Measurements from ENCODE around the gene MRPL1.
A peak's percentile ranks its signal among the peaks of the same experiment; 100 is the strongest.
"Not testable (repeated sequence)": the region's sequence is repeated elsewhere in the genome, so short reads cannot be mapped to it uniquely, and the experiment has no call there.

The MRPL1 gene

DNA sequence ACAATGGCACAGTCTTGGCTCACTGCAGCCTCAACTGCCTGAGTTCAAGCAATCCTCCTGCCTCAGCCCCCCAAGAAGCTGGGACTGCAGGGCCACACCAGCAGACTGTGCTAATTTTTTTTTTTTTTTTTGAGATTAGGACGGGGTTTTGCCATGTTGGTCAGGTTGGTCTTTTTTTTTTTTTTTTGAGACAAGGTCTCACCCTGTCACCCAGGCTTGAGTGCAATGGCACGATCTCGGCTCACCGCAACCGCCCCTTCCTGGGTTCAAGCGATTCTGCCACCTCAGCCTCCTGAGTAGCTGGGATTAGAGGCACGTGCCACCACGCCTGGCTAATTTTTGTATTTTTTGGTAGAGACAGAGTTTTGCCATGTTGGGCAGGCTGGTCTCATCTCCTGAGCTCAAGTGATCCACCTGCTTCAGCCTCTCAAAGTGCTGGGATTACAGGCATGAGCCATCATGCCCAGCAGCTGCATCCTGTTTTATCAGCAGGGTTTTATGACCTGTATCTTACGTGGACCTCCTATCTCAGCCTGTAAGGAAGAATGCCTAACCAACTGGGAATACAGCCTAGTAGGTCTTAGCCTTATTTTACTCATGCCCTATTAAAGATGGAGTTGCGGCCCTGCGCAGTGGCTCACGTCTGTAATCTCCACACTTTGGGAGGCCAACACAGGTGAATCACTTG, 13.2 kb upstream of the MRPL1 start:
- DNase-seq = no peak

DNA sequence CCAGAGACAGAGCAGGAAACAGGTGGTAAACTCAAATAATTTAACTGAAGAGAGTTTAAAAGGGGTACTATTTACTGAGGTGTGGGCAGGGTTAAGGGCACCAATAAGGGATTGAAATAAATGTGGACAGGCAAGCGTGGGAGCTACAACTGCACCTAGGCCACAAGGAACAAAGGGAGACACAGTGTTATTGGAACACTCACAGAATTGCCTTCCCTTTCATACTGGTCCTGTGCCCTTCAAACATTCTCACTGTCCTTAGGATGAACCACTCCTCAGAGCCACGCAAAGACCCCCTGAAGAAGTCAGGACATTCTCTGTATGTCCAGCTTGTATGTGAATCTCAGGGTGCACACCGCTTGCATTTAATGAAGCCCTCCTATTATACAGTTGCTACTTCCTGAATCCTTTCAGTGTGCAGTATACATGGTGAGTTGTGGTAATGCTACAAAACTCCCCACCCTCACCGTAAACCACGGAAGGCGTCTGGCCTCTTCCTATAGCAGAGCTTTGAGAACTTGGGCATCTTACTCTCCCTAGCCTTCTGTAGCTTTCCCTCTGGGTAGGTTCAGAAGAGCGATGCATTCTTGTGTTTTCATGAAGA, 9.6 kb upstream of the MRPL1 start:
- no peak for DNase-seq

DNA sequence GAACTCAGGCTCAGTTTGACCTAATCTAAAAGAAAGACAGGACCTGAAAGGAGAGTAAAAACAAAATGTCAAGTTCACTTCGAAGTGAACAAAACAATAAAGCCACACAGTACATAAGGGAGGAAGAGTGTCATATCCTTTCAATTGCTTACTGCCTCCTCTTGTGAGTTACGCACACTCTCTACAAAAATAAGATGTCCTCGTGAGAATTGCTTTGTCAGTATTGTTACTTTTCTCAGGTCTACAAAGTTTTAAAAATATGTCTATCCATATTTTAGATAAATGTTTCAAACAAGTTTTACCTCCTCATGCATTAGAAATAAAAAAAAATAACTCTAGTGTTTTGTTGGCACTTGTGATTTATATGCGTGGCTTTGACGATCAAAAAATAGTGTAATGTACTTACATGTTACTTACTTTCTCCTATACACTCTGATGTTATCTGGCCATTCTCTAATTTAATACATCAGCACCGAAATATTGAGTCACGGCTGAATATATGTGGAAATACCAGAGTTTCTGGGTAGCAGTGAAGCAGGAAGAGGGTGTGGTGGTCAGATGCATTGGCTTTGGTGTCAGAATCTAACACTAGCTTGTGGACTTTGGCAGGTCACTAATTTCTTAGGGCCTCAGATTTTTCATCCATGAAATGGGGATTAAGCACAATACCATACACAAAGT, 8.1 kb upstream of the MRPL1 start:
- no peak for DNase-seq

DNA sequence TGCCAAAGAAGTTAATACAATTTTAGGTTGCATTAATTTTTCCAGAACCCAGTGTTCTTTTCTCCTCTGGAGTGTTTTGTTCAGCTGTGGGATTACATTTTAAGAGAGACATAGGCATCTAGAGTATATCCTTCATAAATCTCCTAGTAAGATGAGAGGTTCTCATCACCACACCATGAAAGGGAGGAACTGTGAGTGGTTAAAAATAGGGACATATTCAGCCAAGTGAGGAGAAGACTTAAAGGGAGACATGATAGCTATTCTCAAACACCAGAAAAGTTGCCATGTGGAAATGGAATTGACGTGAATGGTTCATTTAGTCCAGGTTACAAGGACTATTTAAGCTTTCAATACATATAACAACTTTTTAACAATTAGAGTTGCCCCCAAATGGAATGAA, 6.5 kb upstream of the MRPL1 start:
- no peak for DNase-seq

DNA sequence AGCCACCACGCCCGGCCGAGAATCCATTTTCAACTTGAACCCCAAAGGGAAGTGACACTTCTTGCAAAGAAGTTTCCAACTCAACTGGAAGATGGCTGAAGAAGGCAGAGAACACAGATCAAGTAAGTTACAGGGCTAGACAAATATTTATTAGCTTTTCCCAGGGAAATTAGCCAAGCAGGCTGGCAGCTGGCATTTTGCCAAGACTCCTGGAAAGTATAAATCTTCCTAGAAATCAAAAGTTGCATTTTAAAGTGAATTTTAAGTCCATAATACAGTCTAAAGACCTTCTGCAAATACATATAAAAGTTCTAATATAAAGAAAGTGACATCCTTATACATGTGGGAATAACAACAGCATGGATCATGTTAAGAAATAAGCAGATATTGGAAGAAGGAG, 3.4 kb upstream of the MRPL1 start:
- DNase-seq = peak in 2 of 51 donors; percentile 1 to 2

DNA sequence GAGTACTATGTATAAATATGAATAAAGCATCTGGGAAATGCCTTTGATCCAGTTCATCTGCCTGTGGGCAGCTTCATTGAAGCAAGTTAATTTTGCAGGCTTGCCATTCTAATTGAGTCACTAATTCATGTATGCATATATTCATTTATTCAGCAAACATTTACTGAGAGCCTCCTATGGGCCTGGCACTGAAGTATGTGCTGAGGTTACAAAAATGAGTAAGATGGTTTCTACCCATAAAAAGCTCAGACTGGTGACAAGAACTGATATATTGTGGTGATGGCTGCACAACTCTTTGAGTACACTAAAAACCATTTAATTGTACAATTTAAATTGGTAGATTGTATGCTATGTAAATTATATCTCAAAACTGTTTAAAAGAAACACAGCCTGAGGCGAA, 1.1 kb upstream of the MRPL1 start:
- DNase-seq = peak in 1 of 51 donors; percentile 16

DNA sequence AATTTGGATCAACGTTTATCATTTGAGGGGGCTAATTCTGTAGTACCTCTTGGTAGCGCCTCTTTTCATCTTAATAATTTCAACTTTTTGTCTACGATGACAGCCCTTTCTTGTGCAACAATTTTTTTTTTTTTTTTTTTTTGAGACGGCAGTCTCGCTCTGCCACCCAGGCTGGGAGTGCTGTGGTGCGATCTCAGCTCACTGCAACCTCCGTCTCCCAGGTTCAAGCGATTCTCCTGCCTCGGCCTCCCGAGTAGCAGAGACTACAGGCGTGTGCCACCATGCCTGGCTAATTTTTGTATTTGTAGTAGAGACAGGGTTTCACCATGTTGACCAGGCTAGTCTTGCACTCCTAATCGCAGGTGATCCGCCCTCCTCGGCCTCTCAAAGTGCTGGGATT, 711 bp downstream of the MRPL1 start:
- DNase-seq = not testable (repeated sequence)

DNA sequence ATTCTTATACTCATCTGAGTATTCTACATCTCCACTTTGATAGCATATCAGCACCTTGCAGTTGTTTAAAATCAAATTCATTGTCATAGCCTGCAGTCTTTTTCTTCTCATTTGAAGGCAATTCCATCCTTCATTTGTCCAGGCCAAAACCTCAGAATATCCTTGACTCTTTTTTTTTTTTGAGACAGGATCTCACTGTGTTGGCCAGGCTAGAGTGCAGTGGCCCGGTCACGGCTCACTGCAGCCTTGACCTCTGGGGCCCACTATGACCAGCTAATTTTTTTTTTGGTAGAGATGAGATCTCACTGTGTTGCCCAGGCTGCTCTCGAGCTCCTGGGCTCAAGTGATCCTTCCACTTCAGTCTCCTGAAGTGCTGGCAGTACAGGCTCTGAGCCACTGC, 2.6 kb downstream of the MRPL1 start:
- no peak for DNase-seq

DNA sequence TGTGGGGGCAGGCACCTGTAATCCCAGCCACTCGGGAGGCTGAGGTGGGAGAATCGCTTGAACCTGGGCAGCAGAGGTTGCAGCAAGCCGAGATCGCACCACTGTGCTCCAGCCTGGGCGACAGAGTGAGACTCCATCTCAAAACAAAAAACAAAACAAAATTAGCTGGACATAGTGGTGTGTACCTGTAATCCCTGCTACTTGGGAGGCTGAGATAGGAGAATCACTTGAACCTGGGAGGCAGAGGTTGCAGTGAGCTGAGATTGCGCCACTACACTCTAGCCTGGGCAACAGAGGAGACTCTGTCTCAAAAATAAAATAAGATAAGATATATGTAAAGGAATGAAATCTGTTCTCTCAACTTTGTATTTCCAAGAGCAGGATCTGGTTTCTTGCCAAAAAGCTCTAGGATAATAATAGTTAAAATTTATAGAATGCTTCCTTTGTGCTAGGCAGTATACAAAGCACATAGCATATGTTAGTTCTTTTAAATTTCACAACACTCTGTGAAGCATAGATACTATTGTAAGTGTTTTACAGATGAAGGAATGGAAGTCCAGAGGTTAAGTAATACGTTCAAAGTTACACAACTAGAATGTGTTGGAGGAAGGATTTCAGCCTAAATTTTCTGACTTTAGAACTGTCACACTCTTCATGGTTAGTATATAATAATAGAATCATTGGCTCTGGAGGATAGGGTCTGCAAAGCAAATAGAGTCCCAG, 10.3 kb downstream of the MRPL1 start:
- DNase-seq = no peak

GRCh38 chr4:77877167-77877566, 14.5 kb downstream of the MRPL1 start:
- DNase-seq = no peak

DNA sequence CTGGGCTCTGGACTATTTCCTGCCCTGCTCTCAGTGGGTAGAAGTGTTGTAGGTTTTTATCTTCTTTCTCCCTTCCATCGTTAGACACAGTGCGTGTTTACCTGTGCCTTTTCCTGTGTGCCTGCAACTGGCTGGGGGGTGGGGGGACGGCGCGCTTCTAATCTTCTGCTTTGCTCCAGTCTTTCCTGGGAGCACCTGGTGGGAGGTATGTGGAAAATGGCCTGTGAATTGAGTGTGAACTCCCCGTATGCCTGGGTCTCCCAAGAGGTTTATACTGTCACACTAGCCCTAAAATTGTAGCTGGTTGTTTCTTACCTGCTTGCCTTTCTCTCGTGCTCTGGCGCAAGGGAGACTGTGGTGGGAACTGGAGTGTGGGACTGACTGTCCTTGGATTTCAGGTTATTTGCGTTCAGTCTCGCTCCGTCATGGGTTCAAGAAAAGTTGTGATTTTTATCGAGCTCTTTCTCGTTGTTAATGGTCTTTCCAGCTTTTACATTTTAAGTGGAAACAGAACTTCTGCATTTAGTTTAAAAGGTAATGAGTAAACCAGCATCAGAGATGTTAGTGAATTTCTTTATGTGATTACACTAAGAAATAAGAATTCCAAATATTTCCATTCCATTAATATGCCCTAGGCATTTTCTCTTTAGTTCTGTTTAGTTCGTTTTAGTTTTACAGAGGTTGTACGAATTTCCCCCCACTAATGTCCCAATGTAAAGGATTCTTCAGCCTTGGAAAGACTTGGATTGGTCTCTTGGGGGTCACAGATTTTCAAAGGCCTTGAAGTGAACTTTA, 15.3 kb downstream of the MRPL1 start:
- no peak for DNase-seq

- no peak for DNase-seq
These were observed 18.2 kb downstream of the MRPL1 start for GRCh38 chr4:77880784-77881183.

DNA sequence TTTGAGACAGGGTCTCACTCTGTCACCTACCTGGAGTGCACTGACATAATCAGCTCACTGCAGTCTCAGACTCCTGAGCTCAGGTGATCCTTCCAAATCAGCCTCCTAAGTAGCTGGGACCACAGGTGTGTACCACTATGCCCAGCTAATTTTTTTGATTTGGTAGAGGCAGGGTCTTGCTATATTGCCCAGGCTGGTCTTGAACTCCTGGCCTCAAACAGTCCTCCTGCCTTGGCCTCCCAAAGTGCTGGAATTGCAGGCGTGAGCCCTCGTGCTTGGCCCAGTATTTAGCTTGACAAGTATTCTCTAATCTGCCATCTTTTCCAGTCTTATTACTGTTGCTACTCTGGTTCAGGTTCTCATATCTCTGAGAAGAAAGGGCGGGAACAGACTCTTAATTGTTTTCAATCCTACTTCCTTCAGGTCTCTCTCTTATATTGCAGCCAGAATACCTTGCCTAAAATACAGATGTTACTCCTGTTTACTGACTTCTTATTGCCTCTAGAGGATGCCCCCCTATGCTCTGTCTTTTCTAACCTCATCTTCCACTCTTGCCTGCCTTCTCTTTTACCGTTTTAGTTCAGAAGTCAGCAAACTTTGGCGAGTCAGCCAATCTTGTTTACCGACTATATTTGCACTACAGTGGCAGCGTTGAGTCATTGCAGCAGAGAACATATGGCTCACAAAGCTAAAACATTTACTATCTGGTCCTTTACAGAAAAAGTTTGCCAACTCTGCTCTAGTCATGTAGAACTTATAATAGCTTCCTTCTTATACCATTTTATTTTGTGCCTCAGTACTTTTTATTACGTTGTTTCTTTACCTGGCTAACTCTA, 19.0 kb downstream of the MRPL1 start:
- peak in 1 of 51 donors; percentile 1 for DNase-seq

GRCh38 chr4:77893451-77893850, 30.8 kb downstream of the MRPL1 start:
- DNase-seq = no peak

GRCh38 chr4:77899607-77900006, 37.0 kb downstream of the MRPL1 start:
- no peak for DNase-seq

- no peak for DNase-seq
These were observed 40.6 kb downstream of the MRPL1 start for GRCh38 chr4:77903186-77903585.

GRCh38 chr4:77905651-77906263, 43.1 kb downstream of the MRPL1 start:
- no peak for DNase-seq

DNA sequence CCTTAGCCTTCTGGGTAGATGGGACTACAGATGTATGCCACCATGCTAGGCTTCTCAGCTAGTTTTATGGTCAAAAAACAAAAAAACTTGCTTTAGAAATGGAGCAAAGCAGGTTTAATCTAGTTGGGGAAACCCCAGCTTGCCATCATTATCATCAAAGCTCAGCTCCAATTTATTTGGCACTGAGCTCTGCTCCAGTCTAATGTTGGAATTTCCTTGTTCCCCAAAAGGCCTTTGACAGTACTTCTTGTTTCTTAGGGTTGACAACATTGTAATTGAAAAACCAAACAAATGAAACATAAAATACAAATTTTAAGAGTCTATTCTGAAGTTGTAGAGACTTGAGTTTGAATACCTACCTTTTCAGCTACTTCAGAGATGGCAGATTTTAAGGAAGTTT, 48.0 kb downstream of the MRPL1 start:
- no peak for DNase-seq

DNA sequence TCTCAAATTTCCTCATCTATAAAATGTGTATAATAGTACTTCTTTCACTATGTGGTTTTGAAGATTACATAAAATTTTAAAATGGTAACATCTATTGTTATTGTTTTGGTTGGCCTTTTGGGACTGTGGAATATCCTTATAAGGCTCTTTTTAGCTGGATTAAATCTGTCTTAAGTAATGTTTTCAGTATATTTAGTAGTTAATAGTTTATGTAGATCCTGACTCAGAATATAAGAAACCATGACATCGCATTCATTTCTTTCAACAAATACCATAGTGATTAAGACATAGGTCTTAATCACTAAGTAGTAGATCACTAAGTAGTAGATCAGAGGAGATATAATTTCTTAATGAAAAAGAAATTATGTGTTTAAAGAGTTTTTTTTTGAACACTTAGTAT, 48.5 kb downstream of the MRPL1 start:
- no peak for DNase-seq

GRCh38 chr4:77911842-77912450, 49.3 kb downstream of the MRPL1 start:
- no peak for DNase-seq
